GM18861 (cell line): ENCODE data around the gene PI4KA.
"Not testable (repeated sequence)": the region's sequence is repeated elsewhere in the genome, so short reads cannot be mapped to it uniquely, and the experiment has no call there.

Experiments used
- ATAC-seq: cut with Tn5 transposase; IDR thresholded peaks from one replicate; pipeline ENCODE4 v1.9.1; 2021; ENCODE audit not compliant: unreplicated experiment

PI4KA gene

DNA sequence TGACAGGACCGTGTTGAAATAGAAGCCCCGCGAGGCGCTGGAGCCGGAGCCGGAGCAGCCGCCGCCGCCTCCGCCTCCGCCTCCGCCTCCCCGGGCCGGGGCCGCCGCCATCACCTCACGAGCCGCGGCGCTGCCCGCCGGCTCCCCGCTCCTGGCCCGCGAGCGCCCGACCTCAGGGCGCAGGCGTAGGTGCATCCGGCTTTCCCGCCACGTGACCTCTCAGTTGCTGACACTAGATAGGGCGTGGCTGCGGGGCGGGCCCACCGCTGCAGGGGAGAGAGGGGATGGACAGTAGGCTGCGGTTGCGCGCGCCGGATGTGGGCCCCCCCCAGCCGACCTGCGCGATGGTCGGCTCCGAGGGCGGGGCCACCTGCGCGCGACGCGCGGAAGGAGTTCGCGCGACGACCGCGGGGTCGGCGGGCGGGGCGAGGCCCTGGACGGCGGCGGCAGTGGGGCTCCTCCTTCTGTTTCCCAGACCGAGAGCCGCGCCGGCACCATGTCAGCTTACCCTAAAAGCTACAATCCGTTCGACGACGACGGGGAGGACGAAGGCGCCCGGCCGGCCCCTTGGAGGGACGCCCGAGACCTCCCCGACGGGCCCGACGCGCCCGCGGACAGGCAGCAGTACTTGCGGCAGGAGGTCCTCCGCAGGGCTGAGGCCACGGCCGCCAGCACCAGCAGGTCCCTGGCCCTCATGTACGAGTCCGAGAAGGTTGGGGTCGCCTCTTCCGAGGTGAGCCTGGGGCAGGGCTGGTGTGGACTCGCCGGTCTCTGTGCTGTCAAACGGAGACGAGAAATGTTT, at the start of gene PI4KA, which contains the start of gene SNAP29:
Gene PI4KA (minus strand): TSS at position 197 of the 802 bp plus-strand sequence. CDS start 86 bp downstream, at position 111.
Gene SNAP29 (plus strand): TSS at position 393 of the 802 bp plus-strand sequence. CDS start 104 bp downstream, at position 497.
- ATAC-seq = peak; percentile 89

- no peak for ATAC-seq
These were observed 47.8 kb upstream of the PI4KA start for GRCh38 chr22:20906387-20906767.

DNA sequence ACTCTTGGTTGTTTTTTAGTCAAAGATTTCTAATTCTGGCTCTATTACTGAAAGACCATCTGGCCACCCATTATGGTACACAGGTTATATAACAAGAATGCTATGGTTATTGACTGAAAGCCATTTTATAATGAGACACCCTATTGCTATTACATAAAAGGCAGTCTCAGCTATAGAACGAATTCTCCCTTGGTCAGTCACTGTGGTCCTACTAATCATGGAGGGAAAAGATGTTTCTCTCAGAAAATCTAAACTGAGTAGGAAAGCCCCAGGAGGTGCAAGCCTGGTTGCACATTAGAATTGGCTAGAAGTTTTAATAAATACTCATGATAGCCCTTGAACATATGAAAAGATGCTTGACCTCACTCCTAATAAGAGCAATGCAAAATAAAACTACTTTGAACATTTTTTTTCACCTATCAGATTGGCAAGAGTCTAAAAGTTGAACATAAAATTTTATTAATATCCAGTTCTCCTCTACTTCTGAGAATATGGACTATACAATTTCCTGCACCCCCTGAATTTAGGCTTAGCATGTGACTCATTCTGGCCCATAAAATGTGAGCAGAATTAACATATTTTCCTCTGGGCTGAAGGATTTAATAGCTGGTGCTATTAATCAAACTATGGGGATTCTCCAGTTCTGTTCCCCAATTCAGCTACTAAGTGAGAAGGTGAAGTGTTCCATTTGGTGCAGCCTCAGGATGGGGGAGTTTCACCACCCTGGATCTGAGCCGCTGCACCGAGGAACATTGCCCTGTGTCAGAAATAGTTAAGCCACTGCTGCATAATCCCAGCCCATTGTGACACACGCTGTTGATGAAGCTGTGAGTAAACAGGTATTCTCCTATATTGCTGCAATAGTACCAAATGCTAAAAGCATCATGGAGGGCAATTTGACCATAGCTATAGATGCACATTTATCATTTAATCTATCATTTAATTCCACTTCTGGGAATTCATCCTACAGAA, 47.1 kb upstream of the PI4KA start:
- no peak for ATAC-seq

DNA sequence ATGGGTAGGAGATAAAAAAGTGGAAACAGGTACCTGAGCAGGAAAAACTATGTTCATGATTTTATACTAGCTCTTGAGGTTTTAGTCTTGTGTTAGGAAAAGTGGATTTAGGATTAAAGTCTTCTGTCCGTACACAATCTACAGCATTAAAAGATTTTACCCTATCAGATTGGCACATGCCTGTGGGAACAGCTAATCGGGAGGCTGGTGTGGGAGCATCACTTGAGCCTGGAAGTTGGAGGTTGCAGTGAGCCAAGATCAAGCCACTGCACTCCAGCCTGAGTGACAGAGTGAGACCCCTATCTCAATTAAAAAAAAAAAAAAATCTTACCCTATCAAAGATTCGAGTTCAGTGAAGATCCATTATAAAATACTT, 46.4 kb upstream of the PI4KA start:
- ATAC-seq = no peak

GRCh38 chr22:20904008-20904979, 45.7 kb upstream of the PI4KA start:
- ATAC-seq = no peak

- no peak for ATAC-seq
These were observed 44.5 kb upstream of the PI4KA start for GRCh38 chr22:20903093-20903492.

DNA sequence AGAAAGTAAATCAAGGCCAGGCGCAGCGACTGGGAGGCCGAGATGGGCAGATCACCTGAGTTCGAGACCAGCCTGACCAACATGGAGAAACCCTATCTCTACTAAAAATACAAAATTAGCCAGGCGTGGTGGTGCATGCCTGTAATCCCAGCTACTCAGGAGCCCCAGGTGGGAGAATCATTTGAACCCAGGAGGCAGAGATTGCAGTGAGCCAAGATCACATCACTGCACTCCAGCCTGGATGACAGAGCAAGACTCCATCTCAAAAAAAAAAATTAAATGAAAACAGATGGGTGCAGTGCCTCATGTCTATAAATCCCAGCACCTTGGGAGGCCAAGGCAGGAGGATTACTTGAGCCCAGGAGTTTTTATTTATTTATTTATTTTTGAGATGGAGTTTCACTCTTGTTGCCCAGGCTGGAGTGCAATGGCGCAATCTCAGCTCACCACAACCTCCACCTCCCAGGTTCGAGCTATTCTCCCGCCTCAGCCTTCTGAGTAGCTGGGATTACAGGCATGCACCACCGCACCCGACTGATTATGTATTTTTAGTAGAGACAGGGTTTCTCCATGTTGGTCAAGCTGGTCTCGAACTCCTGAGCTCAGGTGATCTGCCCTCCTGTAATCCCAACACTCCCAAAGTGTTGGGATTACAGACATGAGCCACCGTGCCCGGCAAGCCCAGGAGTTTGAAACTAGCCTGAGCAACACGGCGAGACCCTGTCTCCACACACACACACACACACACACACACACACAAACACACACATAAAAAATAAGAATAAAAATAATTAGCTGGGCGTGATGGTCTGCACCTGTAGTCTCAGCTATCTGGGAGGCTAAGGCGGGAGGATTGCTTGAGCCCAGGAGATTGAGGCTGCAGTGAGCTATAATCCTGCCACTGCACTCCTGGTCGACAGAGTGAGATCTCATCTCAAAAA, 42.8 kb upstream of the PI4KA start:
- ATAC-seq = not testable (repeated sequence)

DNA sequence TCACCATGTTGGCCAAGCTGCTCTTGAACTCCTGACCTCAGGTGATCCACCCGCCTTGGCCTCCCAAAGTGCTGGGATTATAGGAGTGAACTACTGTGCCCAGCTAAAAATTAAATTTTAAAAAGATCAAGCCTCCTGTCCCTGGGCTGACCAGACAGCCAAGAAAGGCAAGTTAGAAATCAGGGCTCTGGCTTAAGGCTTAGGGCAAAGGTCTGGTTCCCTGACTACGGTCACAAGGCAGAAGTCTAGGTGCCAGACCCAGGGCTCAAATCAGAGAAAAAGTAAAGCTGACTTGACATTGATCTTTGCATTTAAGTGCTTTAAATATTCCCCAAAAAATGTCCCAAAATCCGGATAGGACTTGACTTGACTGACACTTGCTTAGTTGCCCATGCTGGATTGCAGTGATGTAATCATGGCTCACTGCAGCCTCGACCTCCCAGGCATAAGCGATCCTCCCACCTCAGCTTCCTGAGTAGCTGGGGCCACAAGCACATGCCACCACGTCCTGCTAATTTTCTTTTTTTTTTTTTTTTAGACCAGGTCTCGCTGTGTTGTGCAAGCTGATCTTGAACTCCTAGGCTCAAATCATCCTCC, 41.3 kb upstream of the PI4KA start:
- no peak for ATAC-seq

GRCh38 chr22:20897737-20898136, 39.1 kb upstream of the PI4KA start:
- not testable (repeated sequence) for ATAC-seq

DNA sequence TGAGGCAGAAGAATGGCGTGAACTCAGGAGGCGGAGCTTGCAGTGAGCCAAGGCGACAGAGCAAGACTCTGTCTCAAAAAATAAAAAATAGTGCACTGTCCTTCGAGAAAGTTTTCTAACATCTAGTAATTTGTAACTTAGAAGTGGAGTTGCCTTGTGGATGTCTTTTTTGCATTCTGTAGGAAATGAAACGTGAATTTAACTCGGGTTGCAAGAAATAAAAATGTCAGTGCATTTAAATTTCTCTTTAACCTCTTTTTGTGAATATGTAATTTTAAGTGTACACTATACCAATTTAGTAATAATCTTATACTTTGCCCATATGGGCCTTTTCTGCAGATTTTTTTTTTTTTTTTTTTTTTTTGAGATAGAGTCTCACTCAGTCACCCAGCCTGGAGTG, 32.4 kb upstream of the PI4KA start:
- ATAC-seq = no peak

DNA sequence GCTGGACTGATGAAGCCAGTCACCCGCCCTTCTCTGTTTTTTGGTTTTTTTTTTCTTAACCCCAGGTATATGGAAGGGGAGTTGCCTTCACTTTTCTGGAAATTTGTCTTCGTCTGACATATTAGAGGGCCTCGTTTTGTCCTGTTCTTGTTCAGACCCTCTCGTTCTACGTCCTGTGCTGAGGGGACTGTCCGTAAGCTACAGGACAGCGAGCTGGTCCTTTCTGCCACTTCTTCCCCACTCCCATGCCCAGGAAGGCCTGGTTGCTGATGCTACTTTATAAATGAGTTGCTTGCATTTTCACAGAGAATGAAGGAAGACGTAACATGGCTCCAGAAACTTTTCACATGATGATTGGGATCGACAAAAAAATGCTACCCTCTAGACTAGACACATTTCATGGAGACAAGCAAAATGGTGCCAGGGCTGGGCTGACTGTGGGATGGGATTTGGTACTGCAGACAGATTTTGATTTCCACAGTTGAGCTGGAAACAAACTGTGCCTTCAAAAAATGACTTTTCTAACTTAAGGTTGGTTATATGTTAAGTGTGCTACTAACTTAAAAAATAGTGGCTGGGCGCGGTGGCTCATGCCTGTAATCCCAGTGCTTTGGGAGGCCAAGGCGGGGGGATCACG, 31.4 kb upstream of the PI4KA start:
- ATAC-seq = no peak

DNA sequence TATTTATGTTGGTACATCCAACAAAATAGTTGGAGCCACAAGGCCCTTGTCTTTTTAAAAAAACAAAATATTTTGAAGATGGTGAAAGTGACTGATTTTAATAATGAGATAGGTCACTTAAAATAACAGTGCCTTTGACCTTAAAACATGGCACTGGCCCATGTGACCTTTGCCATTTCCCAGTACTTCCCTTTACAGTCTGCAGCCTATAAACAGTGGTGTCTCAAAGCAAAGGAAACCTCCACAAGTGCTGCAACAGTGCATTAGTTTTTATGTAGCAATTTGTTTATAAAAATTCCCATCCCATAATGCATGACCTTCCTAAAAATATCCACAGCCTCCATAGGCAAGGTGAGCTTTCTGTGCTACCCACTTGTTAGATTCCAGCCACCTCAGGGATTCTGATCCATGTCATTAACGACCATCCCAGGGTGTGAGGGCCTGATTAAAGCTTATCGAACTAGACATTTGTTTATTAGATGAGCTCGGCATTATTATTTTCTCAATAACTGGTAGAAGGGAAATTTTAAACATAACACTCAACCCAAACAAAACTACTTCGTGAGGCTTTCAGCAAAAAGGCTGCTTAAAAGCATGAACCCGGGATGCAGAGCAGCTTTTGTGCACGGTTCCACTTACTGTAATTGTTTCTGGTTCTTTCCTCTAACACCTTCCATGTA, 30.6 kb upstream of the PI4KA start:
- ATAC-seq = no peak

GRCh38 chr22:20887375-20887774, 28.8 kb upstream of the PI4KA start:
- ATAC-seq = no peak

DNA sequence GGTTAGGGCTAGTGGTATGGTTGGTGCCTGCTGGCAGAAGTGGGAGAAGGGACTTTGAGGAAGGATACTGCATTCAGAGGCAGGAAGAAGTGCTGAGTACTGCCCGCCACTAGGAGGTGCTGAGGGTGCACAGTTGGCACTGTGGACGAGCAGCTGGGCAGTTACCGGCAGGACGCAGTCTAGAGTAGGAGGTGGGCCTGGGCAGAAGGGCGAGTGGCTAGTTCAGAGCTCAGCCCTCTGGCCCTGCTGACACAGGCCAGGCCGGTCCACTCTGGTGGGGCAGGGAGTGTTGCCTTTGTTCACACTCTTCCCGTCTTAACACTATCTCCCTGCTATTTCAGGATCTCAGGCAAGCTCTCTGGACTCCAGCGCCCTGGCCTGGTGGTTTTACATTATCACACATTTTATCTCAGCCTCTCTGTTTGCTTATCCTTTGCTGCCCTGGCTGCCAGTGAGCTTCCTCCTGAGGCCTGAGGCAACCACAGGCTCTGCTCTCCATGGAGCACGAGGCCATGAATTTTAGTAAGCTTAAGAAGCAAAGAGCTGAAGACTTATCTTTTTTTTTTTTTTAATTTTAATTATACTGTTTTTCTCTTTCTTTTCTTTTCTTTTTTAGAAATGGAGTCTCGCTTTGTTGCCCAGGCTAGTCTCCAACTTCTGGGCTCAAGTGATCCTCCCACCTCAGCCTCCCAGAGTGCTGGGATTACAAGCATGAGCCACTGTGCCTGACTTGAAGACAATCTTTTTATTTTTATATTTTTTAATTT, 27.1 kb upstream of the PI4KA start:
- no peak for ATAC-seq

DNA sequence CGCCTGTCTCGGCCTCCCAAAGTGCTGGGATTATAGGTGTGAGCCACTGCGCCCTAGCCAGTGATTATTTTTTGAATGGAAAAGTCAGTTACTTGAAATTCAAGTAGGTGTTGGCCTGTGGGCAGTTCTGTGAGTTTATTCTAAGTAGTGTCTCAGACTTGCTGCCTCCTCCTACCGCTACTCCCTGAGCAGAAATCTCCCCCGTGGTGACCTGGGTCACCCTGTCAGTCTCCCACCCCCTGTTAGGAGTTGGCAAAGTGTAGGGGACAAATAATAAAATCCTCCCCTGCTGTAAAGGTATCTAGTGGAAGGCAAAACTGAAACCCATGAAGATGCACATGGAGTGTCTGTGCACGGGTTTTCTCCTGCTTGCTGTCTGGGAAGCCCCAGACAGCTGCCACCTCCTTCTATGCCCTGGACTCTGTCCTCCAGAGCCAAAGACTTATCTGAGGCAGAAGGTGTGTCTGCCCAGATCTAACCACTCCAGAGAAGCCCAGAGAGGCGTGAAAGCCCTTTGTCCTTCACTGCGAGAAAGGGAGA, 26.5 kb upstream of the PI4KA start:
- ATAC-seq = no peak

GRCh38 chr22:20884454-20884853, 25.8 kb upstream of the PI4KA start:
- ATAC-seq = no peak

- no peak for ATAC-seq
These were observed 24.2 kb upstream of the PI4KA start for GRCh38 chr22:20882855-20883254.
